Measurements from ENCODE around the gene PVALB.
A peak's percentile ranks its signal among the peaks of the same experiment; 100 is the strongest.

PVALB gene

DNA sequence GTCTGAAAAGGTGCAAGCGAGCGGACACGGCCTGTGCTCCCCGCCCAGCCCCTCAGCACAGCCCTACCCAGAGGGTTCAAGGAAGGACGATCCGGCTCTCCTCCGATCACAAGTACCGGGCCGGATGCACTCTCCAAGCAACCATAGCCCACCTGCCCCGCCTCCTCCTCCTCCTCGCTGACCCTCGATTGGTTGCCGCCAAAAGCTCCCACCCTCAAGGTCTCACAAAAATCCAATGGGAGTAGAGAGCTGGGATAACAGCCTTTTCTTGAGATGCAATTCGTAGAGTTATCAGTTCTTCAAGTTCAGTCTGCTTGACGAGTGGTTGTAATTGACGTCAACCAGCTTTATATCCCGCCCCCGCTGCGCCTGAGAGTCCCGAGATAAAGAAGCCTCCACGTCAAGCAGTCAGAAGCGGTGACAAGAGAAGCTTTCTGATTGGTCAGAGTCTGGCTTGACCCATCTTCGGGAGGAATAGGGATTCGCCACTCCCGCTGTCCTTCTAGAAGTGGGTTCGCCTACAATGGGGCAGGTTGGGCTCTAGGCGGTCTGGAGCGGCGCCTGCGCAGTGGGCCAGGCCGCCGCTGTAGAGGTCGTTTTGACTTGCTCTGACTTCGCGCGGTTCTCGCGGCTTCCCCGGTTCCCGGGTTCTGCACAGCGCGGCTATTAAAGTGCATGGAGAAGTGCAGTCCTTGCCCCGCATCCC is 40.7 kb downstream of the PVALB start, which contains the start of gene IFT27:
Gene IFT27 (minus strand): TSS at position 156 of the 706 bp plus-strand sequence. CDS start 412 bp downstream, outside the sequence.
- no peaks in the 10 kb centered on the region for H3K36me3 ChIP-seq (ENCODE audit: control insufficient read depth, low read length)
- no peak within 1 kb of the TSS for H3K27ac ChIP-seq (ENCODE audit: low read depth, low read length)
- peaks cover 9% of the 10 kb centered on the region for H3K79me2 ChIP-seq (ENCODE audit: control insufficient read depth, low read length)
- H3K27me3 ChIP-seq (ENCODE audit: control insufficient read depth, low read length), result no peaks in the 10 kb centered on the region
- peak within 1 kb of the TSS; percentile 72 for H3K4me2 ChIP-seq (ENCODE audit: low read length)
- no peaks in the 10 kb centered on the region for H3K9me2 ChIP-seq (replicated peaks; ENCODE audit: control insufficient read depth, low read length)
- no peaks in the 10 kb centered on the region for H4K20me1 ChIP-seq (ENCODE audit: control insufficient read depth, insufficient read depth, low read depth, low read length)
- peak within 1 kb of the TSS; percentile 85 for H3K4me3 ChIP-seq (ENCODE audit: low read length)
- H3K4me1 ChIP-seq (ENCODE audit: control insufficient read depth, low read length), result peaks cover 16% of the 10 kb centered on the region
- TF ChIP-seq EZH2phosphoT487 (IDR thresholded peaks at IDR 0.05; ENCODE audit: borderline replicate concordance, low read length), result no peak
- TF ChIP-seq, protein P1, sequence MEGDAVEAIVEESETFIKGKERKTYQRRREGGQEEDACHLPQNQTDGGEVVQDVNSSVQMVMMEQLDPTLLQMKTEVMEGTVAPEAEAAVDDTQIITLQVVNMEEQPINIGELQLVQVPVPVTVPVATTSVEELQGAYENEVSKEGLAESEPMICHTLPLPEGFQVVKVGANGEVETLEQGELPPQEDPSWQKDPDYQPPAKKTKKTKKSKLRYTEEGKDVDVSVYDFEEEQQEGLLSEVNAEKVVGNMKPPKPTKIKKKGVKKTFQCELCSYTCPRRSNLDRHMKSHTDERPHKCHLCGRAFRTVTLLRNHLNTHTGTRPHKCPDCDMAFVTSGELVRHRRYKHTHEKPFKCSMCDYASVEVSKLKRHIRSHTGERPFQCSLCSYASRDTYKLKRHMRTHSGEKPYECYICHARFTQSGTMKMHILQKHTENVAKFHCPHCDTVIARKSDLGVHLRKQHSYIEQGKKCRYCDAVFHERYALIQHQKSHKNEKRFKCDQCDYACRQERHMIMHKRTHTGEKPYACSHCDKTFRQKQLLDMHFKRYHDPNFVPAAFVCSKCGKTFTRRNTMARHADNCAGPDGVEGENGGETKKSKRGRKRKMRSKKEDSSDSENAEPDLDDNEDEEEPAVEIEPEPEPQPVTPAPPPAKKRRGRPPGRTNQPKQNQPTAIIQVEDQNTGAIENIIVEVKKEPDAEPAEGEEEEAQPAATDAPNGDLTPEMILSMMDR (IDR thresholded peaks at IDR 0.05; ENCODE audit: low read depth, low read length, poor library complexity, severe bottlenecking), result no peak
- no peaks in the 10 kb centered on the region for H3F3A ChIP-seq (ENCODE audit: control insufficient read depth, insufficient read depth)
- H3K9me3 ChIP-seq (ENCODE audit: control insufficient read depth, insufficient read depth, low read length), result no peaks in the 10 kb centered on the region

DNA sequence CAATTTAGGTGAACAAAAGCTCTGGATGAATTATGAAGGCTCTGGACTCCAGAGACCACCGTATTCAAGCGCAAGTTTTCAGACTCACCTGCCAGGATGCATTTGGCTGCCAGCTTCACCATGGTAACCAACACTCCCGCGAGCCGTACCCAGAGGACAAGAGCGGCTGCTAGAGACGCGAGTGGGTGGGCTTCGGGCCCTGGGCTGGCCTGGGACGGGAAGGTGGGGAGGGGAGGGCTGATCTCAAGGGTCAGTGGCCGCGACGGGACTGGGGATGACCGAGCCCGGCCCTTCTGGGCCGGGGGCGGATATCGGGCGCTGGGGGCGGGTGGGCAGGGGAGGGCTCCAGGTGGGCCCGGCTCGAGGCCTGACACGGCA is 41.3 kb downstream of the PVALB start:
- H3K9me2 ChIP-seq (replicated peaks; ENCODE audit: control insufficient read depth, low read length), result no peaks in the 10 kb centered on the region
- H3K4me1 ChIP-seq (ENCODE audit: control insufficient read depth, low read length), result peaks cover 16% of the 10 kb centered on the region
- H3K36me3 ChIP-seq (ENCODE audit: control insufficient read depth, low read length), result no peaks in the 10 kb centered on the region
- H3K4me3 ChIP-seq (ENCODE audit: low read length), result peak overlapping the region; percentile 85
- H3K27ac ChIP-seq (ENCODE audit: low read depth, low read length), result no peak overlapping the region
- TF ChIP-seq, protein P1 (IDR thresholded peaks at IDR 0.05; ENCODE audit: low read depth, low read length, poor library complexity, severe bottlenecking), result no peak
- TF ChIP-seq EZH2phosphoT487 (IDR thresholded peaks at IDR 0.05; ENCODE audit: borderline replicate concordance, low read length), result no peak
- H3F3A ChIP-seq (ENCODE audit: control insufficient read depth, insufficient read depth), result no peaks in the 10 kb centered on the region
- H4K20me1 ChIP-seq (ENCODE audit: control insufficient read depth, insufficient read depth, low read depth, low read length), result no peaks in the 10 kb centered on the region
- no peaks in the 10 kb centered on the region for H3K9me3 ChIP-seq (ENCODE audit: control insufficient read depth, insufficient read depth, low read length)
- H3K4me2 ChIP-seq (ENCODE audit: low read length), result peak overlapping the region; percentile 72
- no peaks in the 10 kb centered on the region for H3K27me3 ChIP-seq (ENCODE audit: control insufficient read depth, low read length)
- H3K79me2 ChIP-seq (ENCODE audit: control insufficient read depth, low read length), result peaks cover 9% of the 10 kb centered on the region

DNA sequence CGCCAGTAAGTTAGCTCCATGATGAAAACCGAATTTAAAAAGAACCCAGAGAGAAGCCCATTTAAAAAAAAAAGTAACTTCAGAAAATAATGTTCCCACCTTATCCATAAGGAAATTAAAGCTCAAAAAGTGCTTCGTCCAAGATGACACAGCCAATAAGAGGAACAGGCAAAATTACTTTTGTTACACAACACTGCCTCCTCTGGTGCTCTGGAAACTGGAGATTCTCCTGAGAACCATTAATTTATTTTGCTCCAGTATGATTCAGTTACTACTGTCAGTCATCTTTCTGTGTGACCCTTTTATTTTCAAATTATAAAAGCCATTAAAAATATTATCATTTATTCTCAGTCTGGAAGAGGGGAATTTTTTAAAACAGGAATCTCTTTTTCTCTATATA is 42.9 kb downstream of the PVALB start:
- H3K4me1 ChIP-seq (ENCODE audit: control insufficient read depth, low read length), result peaks cover 16% of the 10 kb centered on the region
- H3K4me3 ChIP-seq (ENCODE audit: low read length), result no peak overlapping the region
- H3K27ac ChIP-seq (ENCODE audit: low read depth, low read length), result no peak overlapping the region
- no peaks in the 10 kb centered on the region for H3K36me3 ChIP-seq (ENCODE audit: control insufficient read depth, low read length)
- no peak overlapping the region for H3K4me2 ChIP-seq (ENCODE audit: low read length)
- H3K79me2 ChIP-seq (ENCODE audit: control insufficient read depth, low read length), result peaks cover 9% of the 10 kb centered on the region
- TF ChIP-seq, protein P1 (IDR thresholded peaks at IDR 0.05; ENCODE audit: low read depth, low read length, poor library complexity, severe bottlenecking), result peak; percentile 23
- TF ChIP-seq EZH2phosphoT487 (IDR thresholded peaks at IDR 0.05; ENCODE audit: borderline replicate concordance, low read length), result no peak
- H3F3A ChIP-seq (ENCODE audit: control insufficient read depth, insufficient read depth), result no peaks in the 10 kb centered on the region
- no peaks in the 10 kb centered on the region for H3K27me3 ChIP-seq (ENCODE audit: control insufficient read depth, low read length)
- H3K9me2 ChIP-seq (replicated peaks; ENCODE audit: control insufficient read depth, low read length), result no peaks in the 10 kb centered on the region
- H3K9me3 ChIP-seq (ENCODE audit: control insufficient read depth, insufficient read depth, low read length), result no peaks in the 10 kb centered on the region
- no peaks in the 10 kb centered on the region for H4K20me1 ChIP-seq (ENCODE audit: control insufficient read depth, insufficient read depth, low read depth, low read length)
